CD4-positive, alpha-beta T cell treated with Interleukin-2 at 100 ng/mL for 4 hours (primary cell): ENCODE measurements around the gene PEAK1.
"Not testable (repeated sequence)": the region's sequence is repeated elsewhere in the genome, so short reads cannot be mapped to it uniquely, and the experiment has no call there.

Source experiments
- DNase-seq: peaks from one replicate; pipeline ENCODE4 v3.0.0-alpha.2; 2020; ENCODE audit warnings: low spot score

PEAK1 gene

GRCh38 chr15:77221708-77222107, 198.2 kb downstream of the PEAK1 start:
- no peak for DNase-seq

DNA sequence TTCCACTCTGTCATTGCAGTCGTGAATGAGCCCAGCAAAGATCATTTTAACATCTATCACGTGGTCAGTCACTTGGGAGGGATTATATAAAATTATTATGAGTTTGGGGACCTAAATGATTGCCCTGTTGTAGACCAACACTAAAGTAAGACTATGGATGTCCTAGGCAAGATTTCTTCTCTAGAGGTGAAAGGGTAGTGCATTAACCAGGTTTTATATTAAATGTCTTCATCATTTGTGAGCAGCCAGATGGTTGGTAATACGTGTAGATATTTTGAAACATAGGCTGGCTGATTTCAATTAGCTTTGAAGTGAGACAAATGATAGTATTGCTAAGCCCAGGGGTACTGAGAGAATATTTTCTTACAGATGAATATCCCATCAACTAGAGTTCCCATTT, 198.7 kb downstream of the PEAK1 start:
- no peak for DNase-seq

GRCh38 chr15:77219841-77220240, 200.1 kb downstream of the PEAK1 start:
- DNase-seq: no peak

GRCh38 chr15:77209221-77209620, 210.7 kb downstream of the PEAK1 start:
- DNase-seq: no peak

DNA sequence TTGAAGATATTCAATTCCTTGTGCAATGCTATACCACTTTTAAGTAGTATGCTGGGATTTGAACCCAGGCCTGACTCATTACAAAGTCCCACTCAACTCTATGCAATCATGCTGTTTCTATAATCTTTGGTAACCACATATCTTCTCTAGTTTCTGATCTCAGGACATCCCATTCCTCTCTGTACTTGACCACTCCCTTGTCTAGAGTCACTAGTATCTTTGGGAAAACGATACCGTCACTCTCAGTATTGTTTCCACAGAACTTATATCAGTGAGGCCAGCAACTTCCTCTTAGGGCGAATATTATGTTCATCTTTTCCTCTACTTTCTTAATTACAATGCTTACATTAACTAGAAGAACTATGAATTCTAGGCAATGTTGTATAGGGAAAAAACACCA, 211.7 kb downstream of the PEAK1 start:
- no peak for DNase-seq

- DNase-seq: no peak
Measured at GRCh38 chr15:77201665-77202064, 218.2 kb downstream of the PEAK1 start.

GRCh38 chr15:77196381-77196780, 223.5 kb downstream of the PEAK1 start:
- no peak for DNase-seq

- no peak for DNase-seq
Measured at GRCh38 chr15:77195586-77195985, 224.3 kb downstream of the PEAK1 start.

- DNase-seq: no peak
Measured at GRCh38 chr15:77192451-77192850, 227.5 kb downstream of the PEAK1 start.

DNA sequence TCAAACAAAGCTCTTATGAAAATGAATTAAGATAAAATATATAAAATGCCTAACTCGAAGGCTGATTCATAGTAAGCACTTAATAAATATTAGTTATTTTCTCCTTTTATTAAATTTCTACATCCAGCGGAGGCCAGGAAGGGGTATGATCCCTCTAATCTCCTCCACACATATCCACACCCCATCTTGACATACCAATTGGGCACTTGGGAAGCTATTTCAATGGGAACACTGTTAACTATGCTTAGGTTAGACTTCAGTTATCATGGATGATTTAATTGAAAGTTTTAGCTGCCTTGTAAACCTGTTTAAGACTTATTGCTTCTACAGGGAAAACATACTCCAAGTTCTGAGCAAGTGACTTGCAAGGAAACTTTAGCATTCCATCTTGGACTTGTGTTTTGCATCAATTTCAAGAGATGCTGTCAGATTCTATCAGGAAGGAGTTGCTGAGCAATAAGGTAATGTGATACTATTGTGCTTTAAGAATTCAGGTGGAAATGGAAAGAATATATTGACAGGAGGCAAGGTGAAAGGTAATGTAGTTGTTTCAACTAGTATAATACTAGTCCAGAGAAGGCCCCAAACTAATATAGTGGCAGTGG, 228.6 kb downstream of the PEAK1 start:
- DNase-seq: no peak

GRCh38 chr15:77187751-77188464, 232.0 kb downstream of the PEAK1 start:
- DNase-seq: peak; percentile 7

GRCh38 chr15:77186594-77187011, 233.3 kb downstream of the PEAK1 start:
- DNase-seq: peak; percentile 12

GRCh38 chr15:77185242-77185785, 234.6 kb downstream of the PEAK1 start:
- DNase-seq: no peak

DNA sequence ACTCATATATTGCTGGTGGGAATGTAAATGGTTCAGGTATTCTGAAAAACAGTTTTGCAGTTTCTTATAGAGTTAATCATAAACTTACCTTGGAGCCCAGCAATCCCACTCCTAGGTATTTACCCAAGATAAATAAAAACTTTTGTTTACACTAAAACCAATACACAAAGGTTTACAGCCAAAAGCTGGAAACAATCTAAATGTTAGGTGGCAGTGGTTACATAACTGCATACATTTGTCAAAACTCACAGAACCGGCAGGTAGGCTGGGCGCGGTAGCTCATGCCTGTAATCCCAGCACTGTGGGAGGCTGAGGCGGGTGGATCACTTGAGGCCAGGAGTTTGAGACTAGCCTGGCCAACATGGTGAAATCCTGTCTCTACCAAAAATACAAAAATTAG, 235.6 kb downstream of the PEAK1 start:
- not testable (repeated sequence) for DNase-seq

- no peak for DNase-seq
Measured at GRCh38 chr15:77183066-77183465, 236.8 kb downstream of the PEAK1 start.

DNA sequence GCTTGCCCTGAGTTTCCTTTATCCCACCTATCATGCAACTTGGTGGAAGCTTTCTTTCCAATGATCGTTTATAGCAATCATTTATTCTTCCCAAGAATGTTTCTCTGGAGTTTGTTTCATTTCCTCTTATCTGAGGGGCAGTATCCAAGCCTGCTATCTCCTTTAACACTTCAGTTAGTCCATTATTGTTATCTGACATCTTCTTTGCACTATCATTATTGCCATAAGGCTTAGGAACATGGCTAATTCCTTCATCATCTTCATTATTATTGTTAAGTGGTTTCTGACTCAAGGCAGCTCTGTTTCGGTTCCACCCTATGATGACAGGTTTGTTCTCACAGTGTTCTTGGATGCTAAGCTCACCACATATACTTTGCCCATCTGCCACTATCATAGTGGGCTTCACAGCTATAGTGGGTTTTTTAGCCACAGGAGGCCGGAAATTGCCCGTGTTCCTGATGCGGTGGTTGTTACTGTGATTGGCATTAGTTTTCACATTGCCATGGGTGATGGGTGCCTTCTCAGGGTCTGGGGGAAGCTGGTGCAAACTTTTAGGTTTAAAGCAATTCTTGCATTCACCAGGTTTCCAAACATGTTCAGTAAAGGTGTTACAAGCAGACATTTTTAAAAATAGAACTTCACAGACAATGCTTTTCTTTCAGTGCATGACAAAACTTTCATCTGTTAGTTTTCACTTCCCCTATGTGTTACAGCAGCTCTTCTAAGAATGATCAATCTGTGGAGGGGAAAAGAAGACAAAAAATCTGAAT, 238.4 kb downstream of the PEAK1 start:
- peak; percentile 29 for DNase-seq

DNA sequence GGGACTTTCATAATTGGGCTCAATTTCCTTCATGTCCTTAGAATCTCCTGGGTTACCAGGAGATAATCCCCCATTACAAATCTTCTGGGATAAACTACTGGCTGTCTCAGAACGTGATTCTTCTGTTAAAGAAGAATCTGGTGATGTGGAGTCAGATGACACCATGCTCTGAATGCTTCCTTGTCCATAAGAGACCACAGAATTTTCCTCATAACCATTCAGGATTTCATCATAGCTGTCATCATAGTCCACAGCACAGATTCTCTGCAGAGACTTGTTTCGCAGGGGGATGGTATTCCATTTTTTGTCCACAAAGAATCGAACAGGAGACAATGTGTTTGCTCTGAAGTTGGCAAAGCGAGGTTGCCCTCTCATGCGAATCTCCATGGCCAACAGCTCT, 239.1 kb downstream of the PEAK1 start:
- no peak for DNase-seq

GRCh38 chr15:77180270-77180669, 239.6 kb downstream of the PEAK1 start:
- DNase-seq: no peak

- no peak for DNase-seq
Measured at GRCh38 chr15:77179541-77179998, 240.3 kb downstream of the PEAK1 start.

DNA sequence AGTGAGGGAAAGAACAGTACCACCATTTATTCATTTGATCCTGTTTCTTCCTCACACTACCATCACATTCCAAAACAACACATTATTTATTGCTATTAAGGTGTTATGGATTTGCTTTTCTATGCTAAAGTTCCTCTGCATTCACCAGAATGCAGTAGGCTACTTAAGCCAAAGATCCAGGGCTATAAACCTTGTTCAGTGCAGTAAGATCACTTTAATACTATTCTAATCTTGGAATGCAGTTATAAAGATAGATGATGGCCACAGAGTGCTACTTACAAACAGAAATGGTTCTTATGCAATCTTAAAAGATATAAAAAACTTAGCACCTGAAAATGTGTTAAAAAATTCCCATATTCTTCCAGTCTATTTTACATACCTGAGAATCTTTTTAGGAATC, 241.5 kb downstream of the PEAK1 start:
- DNase-seq: no peak

DNA sequence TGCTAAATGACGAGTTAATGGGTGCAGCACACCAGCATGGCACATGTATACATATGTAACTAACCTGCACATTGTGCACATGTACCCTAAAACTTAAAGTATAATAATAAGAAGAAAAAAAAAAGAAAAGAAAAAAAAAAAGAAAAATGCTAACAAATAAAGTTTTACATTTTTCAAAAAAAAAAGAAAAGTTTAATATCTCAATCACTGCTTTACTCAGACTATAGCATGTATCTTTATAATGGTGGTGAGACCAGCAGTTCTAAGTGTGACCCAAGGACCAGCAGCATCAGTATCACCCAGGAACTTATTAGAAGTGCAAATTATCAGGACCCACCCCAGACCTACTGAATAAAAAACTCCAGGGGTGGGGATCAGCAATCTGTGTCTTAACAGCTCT, 243.8 kb downstream of the PEAK1 start:
- not testable (repeated sequence) for DNase-seq

GRCh38 chr15:77173487-77173886, 246.4 kb downstream of the PEAK1 start:
- DNase-seq: no peak
